ENCODE measurements around the gene SRF. TPM values are rescaled to one million over a fixed set of nuclear protein-coding genes. Genes with fewer than 3 reads are reported as not detected.

The SRF gene
- total and polyA plus RNA-seq, 2 donors (not counting 3 experiments of a cell fraction or from before 2014, with no cell fraction given), result 34.4 to 55.8 TPM

- TF ChIP-seq MAX (IDR thresholded peaks at IDR 0.05; ENCODE audit: insufficient read depth, insufficient read length), result no peak
- no peak for TF ChIP-seq POLR2A (IDR thresholded peaks at IDR 0.05; ENCODE audit: low read depth, low read length)
- TF ChIP-seq GATA2 (IDR thresholded peaks at IDR 0.05; ENCODE audit: insufficient read depth, insufficient read length, low read depth, low read length), result no peak
- no peak for TF ChIP-seq POLR2AphosphoS5 (IDR thresholded peaks at IDR 0.05; ENCODE audit: insufficient read depth, low read depth, low read length)
- no peak for TF ChIP-seq MYC (IDR thresholded peaks at IDR 0.05; ENCODE audit: low read depth, low read length)
- TF ChIP-seq FOS (IDR thresholded peaks at IDR 0.05; ENCODE audit: borderline replicate concordance, insufficient read depth, low read length), result no peak
- no peak for TF ChIP-seq CTCF (IDR thresholded peaks at IDR 0.05; ENCODE audit: extremely low read depth in 1 of 2, insufficient read depth in 1 of 2, low read depth in 1 of 2, low read length in 2 of 2)
- TF ChIP-seq JUN (IDR thresholded peaks at IDR 0.05; ENCODE audit: borderline replicate concordance, insufficient read depth, insufficient read length, low read depth), result no peak
- no peak for TF ChIP-seq EZH2 (IDR thresholded peaks at IDR 0.05; ENCODE audit: borderline replicate concordance, low read depth, low read length, severe bottlenecking)
- intact Hi-C loops (cut with micrococcal nuclease), result loop anchor here (5.0 kb wide), 2 partner anchors 120 to 225 kb away; no protein-coding TSS in a partner anchor
- Histone ChIP-seq H3K36me3 (ENCODE audit: control insufficient read depth in 2 of 2, extremely low read depth in 1 of 2, insufficient read depth in 2 of 2, low read length in 2 of 2) (no peaks in the 10 kb centered on the region), H3K4me3 (replicated peaks in 1 of 3; ENCODE audit: insufficient read depth in 1 of 3, low read depth in 1 of 3, low read length in 3 of 3) (no peak overlapping the region), H3K27me3 (ENCODE audit: control insufficient read depth in 2 of 2, insufficient read depth in 2 of 2, low read length in 2 of 2) (no peaks in the 10 kb centered on the region), H3K9me3 (replicated peaks; ENCODE audit: control insufficient read depth, insufficient read depth, low read length) (no peaks in the 10 kb centered on the region), H3K9ac (replicated peaks; ENCODE audit: extremely low read depth, insufficient read depth, low read length) (no peak overlapping the region), H3K79me2 (ENCODE audit: control insufficient read depth, insufficient read depth, low read length) (no peaks in the 10 kb centered on the region), H4K20me1 (replicated peaks; ENCODE audit: control insufficient read depth, extremely low read depth, insufficient read depth, low read length) (no peaks in the 10 kb centered on the region), H2AFZ (ENCODE audit: low read depth, low read length) (no peak overlapping the region), H3K9me1 (replicated peaks; ENCODE audit: control insufficient read depth, extremely low read depth, insufficient read depth, low read length) (no peaks in the 10 kb centered on the region), H3K4me2 (ENCODE audit: insufficient read depth, low read length) (no peak overlapping the region), H3K4me1 (ENCODE audit: control insufficient read depth, extremely low read depth, insufficient read depth, low read length) (no peaks in the 10 kb centered on the region), H3K27ac (ENCODE audit: insufficient read depth, low read depth, low read length) (no peak overlapping the region)
- ChIA-PET CTCF (interaction anchor here (5.7 kb wide), 1 partner anchor 16 kb away, joined by 19 read pairs; no protein-coding TSS in a partner anchor), POLR2A (no interaction called here)
- BruUV-seq (replicated peaks), result no TSS peak
- no peak for DNase-seq (ENCODE audit: low read depth, low spot score)
- dilution Hi-C loops (cut with MboI; ENCODE audit: extremely low pct_ligation_motif_present, low sequenced_read_pairs), result no loop called here
- FAIRE-seq, result no peak
These were observed 43.9 kb upstream of the SRF start for GRCh38 chr6:43127180-43127579.
